ENCODE data around the gene NCOA1. TPM values are rescaled to one million over a fixed set of nuclear protein-coding genes. Genes with fewer than 3 reads are reported as not detected.
"Not testable (repeated sequence)": the region's sequence is repeated elsewhere in the genome, so short reads cannot be mapped to it uniquely, and the experiment has no call there.

The NCOA1 gene
- total RNA-seq, 1 experiment from 2014 or later = 2.4 TPM

DNA sequence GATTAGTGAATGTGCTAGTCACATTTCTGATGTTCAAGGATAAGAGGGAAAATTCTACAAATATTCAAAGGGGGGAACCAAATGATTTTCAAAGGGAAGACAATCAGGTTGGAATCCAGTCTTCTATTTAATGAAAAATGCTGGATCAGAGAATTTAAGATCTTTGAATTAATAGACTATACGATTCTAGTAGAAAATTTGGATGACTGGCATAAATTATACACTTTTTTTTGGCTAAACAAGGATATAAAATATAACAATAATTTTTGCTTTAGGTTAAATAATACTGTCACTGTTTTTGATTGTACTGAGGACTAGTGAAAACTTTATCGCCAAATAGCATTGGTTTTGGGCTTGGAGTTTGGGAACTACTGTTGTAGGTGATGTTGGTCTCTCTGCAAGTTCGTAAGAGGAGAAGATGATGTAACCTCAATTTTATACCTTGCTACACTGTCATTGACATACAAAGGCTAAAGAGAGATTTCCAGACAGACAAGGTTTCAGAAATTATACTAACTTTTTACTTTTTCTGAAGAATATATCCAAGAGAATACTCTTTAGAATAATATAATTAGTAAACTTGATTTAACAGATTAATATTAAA, 51.3 kb downstream of the NCOA1 start:
- H3K27me3 ChIP-seq = no peaks in the 10 kb centered on the region
- no peaks in the 10 kb centered on the region for H3K36me3 ChIP-seq
- no peak for DNase-seq
- H3K9me3 ChIP-seq = peaks cover 10% of the 10 kb centered on the region
- H3K4me3 ChIP-seq = no peak overlapping the region

DNA sequence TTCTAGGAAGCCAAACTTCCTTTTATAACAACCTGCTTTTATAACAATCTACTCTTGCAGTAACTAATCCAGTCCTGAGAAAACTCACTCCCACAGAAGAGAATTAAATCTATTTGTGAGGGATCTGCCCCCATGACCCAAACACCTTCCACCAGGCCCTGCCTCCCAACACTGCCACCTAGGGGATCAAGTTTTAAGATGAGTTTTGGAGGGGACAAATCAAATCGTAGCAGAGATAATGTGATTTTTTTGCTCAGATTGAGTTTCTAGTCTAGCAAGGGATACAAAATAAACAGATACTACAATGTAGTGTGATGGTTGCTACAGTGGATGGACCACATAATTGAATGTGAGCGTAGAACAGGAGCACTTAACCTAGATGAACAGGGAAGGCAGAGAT, 52.2 kb downstream of the NCOA1 start:
- Histone ChIP-seq H3K9me3 (peaks cover 10% of the 10 kb centered on the region), H3K4me3 (no peak overlapping the region), H3K27me3 (no peaks in the 10 kb centered on the region), H3K36me3 (no peaks in the 10 kb centered on the region)
- DNase-seq = no peak

DNA sequence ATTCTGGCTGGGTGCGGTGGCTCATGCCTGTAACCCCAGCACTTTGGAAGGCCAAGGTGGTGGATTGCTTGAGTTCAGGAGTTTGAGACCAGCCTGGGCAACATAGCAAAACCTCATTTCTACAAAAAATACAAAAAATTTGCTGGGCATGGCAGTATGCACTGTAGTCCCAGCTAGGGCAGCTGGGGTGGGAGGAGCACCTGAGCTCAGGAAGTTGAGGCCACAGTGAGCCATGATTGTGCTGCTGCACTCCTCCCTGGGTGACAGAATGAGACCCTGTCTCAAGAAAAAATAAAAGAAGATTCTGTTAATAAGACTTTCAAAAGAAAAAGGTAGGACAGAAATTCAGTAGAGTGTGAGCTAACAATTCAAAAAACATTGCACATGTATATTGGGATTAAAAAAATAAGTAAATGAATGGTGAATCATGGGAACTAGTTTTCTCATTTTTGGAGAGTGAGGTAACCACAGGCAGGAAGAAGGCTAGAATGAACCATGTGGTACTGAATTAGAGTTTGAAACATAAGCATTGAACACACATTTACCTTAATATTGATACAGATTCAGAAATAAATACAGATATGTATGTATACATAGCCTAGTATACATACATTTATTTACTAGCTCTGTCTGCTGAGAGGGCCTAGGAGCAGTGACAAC, 53.5 kb downstream of the NCOA1 start:
- Histone ChIP-seq H3K4me3 (no peak overlapping the region), H3K27me3 (no peaks in the 10 kb centered on the region), H3K9me3 (peaks cover 10% of the 10 kb centered on the region), H3K36me3 (no peaks in the 10 kb centered on the region)
- no peak for DNase-seq

DNA sequence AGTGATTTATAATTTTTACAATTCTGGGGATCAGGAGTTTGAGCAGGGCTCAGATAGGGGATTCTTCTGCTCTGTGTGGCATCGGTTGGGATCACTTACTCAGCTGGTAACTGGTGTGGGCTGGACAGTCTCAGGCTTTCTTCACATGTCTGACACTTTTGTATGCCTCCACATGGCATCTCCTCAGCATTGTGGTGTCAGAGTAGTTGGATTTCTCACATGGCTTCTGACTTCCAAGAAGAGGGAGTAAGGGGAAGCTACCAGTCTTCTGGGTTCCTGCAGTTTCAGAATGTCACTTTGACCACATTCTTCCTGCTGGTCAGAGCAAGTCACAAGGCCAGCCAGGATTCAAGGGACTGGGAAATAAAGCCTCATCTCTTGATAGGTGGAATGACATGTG, 55.6 kb downstream of the NCOA1 start:
- Histone ChIP-seq H3K27me3 (no peaks in the 10 kb centered on the region), H3K9me3 (peaks cover 10% of the 10 kb centered on the region), H3K4me3 (no peak overlapping the region), H3K36me3 (no peaks in the 10 kb centered on the region)
- DNase-seq = no peak

DNA sequence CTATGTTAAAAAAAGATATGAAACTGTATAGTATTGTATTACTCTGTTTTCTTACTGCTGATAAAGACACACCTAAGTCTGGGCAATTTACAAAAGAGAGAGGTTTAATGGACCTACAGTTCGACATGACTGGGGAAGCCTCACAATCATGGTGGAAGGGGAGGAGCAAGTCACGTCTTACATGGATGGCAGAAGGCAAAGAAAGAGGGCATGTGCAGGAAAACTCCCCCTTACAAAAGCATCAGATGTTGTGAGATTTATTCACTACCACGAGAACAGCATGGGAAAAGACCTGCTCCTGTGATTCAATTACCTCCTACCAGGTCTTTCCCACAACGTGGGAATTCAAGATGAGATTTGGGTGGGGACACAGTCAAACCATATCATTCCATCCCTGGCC, 57.0 kb downstream of the NCOA1 start:
- H3K36me3 ChIP-seq = no peaks in the 10 kb centered on the region
- H3K27me3 ChIP-seq = no peaks in the 10 kb centered on the region
- no peak overlapping the region for H3K4me3 ChIP-seq
- no peak for DNase-seq
- peaks cover 10% of the 10 kb centered on the region for H3K9me3 ChIP-seq

DNA sequence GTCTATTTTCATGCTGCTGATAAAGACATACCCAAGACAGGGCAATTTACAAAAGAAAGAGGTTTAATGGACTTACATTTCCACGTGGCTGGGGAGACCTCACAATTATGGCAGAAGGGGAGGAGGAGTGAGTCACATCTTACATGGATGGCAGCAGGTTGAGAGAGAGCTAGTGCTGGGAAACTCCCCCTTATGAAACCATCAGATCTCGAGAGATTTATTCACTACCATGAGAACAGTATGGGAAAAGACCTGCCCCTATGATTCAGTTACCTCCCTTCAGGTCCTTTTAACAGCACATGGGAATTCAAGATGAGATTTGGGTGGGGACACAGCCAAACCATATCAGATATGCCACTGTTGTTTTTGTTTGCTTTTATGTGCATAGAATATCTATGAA, 59.2 kb downstream of the NCOA1 start:
- not testable (repeated sequence) for H3K36me3 ChIP-seq, H3K9me3 ChIP-seq, H3K4me3 ChIP-seq, DNase-seq, H3K27me3 ChIP-seq

DNA sequence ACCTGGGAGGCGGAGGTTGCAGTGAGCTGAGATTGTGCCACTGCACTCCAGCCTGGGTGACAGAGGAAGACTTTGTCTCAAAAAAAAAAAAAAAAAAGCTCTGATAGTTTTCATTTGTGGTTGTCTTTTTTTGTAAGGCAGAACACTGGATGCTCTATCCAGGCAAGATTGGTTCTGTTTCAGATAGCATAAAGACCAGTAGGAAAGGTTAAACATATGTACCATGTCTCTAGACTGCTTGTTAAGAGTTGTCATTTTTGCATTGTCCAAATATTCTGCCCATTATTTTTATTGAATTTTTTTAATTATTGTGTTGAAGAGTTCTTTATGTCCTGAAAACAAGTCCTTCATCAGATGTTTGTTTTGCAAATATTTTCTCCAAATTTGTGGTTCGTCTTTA, 60.0 kb downstream of the NCOA1 start:
- no peak overlapping the region for H3K4me3 ChIP-seq
- no peak for DNase-seq
- no peaks in the 10 kb centered on the region for H3K9me3 ChIP-seq
- no peaks in the 10 kb centered on the region for H3K36me3 ChIP-seq
- no peaks in the 10 kb centered on the region for H3K27me3 ChIP-seq

DNA sequence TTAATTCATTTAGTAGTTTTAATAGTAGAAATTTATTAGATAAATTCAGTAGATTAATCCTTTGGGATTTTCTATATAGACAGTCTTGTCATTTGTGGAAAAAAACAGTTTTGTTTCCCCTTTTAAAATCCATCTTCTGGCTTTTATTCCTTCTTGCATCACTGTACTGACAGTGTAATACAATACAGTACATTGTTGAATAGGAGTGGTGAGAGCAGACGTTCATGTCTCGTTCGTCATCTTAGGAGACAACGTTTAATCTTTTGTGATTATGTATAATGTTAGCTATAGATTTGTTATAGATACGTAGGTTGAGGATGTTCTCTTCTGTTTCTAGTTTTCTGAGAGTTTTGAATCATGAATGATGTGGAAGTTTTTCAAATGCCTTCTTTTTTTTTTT, 61.8 kb downstream of the NCOA1 start:
- no peak overlapping the region for H3K4me3 ChIP-seq
- no peaks in the 10 kb centered on the region for H3K9me3 ChIP-seq
- H3K36me3 ChIP-seq = no peaks in the 10 kb centered on the region
- no peaks in the 10 kb centered on the region for H3K27me3 ChIP-seq
- DNase-seq = no peak

DNA sequence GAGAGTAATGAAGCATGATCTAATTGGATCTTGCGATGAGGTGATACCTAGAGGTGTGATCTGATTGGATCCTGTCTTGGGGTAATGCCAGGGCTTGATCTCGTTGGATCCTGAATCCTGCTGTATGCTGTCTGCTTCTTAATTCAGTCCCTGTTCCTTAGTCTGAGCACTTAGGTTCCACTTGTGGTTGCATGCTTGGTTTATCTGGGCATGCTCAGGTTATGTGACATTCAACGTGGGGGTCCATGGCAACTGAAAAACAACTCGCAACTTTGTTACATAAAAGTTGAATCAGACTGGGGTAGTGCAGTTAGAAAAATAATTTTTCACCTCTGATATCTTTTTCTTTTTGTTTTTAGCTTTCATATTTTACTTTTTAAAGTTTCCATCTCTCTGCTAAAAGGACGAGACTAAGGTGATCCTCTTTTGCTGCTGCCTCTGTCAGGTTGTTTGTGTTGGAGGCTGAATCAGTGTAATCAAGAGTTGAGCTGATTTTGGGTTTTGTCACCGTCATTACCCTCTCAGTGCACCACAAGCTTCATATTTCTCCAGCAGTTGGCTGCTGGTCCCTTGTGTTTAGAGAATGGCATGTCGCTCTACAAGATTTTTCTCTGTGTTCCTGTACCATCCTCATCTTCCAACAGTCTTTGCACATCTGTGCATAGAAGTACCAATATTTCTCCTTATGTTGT, 67.9 kb downstream of the NCOA1 start:
- Histone ChIP-seq H3K36me3 (no peaks in the 10 kb centered on the region), H3K9me3 (no peaks in the 10 kb centered on the region), H3K4me3 (no peak overlapping the region), H3K27me3 (no peaks in the 10 kb centered on the region)
- no peak for DNase-seq

DNA sequence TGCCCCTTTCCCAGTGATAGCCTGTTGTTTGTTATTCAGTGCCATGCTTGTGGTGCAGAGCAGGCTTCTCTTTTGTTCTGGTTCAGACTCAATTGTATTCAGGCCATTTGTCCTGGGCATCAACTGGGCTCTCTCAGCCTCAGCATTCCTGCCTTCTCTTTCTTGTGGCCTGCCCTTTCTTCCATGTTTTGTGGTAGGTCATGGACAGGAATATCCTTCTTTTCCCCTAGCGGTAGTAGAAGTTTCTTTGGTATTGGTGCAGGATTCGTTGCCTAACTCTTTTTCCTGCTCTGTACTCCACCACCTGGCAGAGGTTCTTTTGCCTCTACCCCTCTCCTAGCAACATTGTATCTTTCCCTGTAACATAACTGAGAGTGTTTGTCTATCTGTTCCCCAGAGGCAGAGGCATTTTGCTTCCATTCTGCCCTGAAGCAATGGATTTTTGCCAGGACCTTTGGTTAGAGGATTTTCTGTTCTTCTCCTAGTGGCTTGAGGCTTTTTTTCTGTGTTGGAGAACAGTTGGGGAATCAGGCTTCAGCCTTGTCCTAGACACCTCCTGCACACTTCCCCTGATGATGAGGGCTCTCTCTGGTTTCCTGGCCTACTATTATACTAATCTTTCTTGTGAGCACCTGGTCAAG, 68.5 kb downstream of the NCOA1 start:
- DNase-seq = no peak
- H3K9me3 ChIP-seq = no peaks in the 10 kb centered on the region
- no peaks in the 10 kb centered on the region for H3K27me3 ChIP-seq
- H3K4me3 ChIP-seq = no peak overlapping the region
- H3K36me3 ChIP-seq = no peaks in the 10 kb centered on the region

DNA sequence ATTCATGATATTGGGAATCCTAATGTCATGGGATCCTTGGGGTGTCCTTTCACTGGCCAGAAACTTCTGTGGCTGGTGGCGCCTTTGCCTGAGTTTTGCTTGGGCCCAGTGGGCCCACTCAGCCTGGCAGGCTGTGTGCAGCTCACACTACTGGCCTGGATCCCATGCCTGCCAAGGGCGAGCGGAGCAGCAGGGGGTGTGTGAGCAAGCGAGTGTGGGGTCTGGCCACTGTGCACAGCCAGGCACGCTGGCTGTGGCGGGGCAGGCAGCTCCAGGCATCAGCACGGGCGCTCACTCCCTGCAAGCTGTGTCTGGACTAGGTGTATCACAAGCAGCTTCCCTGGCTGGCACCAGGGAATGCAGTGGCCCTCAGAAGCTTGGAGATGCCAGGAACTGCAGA, 74.5 kb downstream of the NCOA1 start:
- no peaks in the 10 kb centered on the region for H3K27me3 ChIP-seq
- no peak overlapping the region for H3K4me3 ChIP-seq
- no peak for DNase-seq
- H3K36me3 ChIP-seq = no peaks in the 10 kb centered on the region
- no peaks in the 10 kb centered on the region for H3K9me3 ChIP-seq

DNA sequence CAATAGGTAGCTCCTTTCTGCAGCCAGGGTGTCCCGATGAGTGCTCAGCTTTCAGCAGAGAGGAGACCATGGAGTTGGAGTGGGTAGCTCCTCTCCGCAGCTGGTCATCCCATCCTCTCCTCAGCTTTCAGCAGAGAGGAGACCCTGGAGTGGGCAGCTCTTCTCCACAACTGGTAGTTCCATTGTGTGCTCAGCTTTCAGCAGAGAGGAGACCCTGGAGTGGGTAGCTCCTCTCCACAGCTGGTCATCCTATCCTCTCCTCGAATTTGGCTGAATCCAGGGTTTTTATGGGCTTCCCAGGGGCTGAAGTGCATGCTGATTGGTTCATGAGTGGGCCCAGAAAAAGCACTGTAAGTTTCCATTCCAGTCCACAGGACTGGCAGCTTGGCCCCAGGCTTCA, 75.2 kb downstream of the NCOA1 start:
- Histone ChIP-seq H3K9me3 (no peaks in the 10 kb centered on the region), H3K4me3 (no peak overlapping the region), H3K36me3 (no peaks in the 10 kb centered on the region), H3K27me3 (no peaks in the 10 kb centered on the region)
- no peak for DNase-seq

DNA sequence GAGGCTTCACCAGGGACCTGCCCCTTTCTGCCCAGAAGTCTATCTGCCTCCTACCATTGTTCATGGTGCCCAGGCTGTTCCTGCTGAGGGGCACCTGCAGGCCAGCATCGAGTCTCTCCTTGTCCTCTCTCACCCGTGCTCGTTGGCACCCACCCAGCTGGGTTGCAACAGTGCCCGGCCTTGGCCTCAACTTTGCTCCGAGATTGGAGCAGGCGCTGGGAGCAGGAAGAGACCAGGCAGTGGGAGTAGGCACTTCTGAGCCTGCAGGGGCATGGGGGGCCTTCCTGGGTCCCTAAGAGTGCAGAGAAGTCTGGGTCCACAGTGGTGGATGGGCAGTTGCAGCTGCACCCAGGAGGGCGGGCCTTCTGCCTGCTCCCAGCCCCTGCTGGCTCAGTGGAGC, 75.6 kb downstream of the NCOA1 start:
- Histone ChIP-seq H3K36me3 (no peaks in the 10 kb centered on the region), H3K9me3 (no peaks in the 10 kb centered on the region), H3K27me3 (no peaks in the 10 kb centered on the region), H3K4me3 (no peak overlapping the region)
- DNase-seq = no peak

DNA sequence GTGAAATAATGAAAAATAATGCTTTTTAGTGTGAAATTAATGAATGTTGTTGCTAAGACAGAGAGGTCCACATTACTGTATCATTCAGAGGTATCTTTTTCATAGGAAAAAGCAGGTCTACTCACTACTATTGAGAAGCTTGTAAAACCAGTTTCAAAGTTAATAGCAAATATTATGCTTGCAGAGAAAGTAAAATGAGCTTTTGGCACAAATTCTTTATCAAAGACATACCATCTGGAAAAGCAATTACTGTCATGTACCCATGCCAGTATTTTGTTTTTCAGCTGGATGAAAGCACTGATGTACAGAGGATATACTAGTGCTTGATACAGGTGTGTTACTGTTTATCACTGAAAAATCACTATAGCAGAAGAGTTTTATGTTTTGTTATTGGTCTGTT, 77.5 kb downstream of the NCOA1 start:
- no peak overlapping the region for H3K4me3 ChIP-seq
- DNase-seq = no peak

DNA sequence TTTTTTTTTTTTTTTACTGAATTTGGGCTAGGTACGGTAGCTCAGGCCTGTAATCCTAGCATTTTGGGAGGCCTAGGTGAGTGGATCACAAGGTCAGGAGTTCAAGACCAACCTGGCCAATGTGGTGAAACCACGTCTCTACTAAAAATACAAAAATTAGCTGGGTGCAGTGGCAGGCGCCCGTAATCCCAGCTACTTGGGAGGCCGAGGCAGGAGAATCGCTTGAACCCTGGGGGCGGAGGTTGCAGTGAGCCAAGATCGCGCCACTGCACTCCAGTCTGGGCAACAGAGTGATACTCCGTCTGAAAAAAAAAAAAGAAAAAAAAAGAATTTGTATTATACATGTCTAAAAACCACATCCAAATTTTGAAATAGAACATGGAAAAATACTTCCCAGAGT, 78.5 kb downstream of the NCOA1 start:
- not testable (repeated sequence) for H3K4me3 ChIP-seq, H3K27me3 ChIP-seq, H3K36me3 ChIP-seq, H3K9me3 ChIP-seq, DNase-seq

More for the DNA sequence above, 77.5 kb downstream of the NCOA1 start:
- H3K36me3 ChIP-seq = no peaks in the 10 kb centered on the region
- H3K9me3 ChIP-seq = no peaks in the 10 kb centered on the region
- H3K27me3 ChIP-seq = no peaks in the 10 kb centered on the region

DNA sequence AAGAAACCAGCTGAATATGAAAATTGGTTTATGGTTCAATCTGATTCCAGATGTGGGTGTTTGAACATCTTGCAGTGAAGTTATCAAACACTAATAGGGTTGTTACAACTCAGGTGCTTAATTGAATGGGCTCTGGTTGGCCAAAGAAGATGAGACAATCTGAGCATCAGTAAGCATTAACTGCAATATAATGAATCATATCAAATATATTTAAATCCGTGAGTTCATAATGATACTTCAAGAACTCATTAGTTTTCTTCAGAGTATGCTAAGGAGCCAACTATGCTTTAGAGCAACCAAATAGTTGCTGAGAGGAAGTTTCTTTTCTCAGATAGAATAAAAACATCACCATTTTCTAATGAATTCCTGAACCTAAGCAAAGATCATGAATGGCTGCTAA, 79.2 kb downstream of the NCOA1 start:
- DNase-seq = no peak
- Histone ChIP-seq H3K27me3 (no peaks in the 10 kb centered on the region), H3K9me3 (no peaks in the 10 kb centered on the region), H3K36me3 (no peaks in the 10 kb centered on the region), H3K4me3 (no peak overlapping the region)

DNA sequence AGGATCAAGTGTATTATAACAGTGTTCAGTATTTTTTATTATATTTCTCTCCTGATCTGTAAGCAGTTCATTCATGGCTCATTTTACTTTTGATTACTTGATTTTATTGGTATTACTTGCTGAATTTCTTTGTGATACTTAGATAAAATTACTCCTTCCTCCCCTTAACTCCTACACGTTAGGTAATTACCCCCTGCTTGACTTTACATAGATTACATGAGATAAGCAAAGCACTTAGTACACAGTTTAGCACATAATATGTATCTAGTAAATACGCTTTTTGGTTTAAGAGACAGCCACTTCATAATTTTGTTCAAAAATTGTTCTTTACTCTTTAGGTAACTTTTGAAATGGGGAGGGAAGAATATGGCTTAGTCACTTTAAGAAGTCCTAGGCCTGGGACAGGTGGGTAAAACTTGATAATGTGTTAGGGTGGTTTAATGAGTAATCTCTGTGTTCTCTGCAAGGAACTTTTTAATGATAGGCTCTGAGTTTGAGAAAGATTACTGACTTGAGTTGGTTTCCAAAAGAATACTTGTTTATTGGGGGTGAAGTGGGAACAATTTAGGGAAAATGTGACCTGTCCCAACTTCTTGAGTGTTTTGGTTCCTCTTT, 80.9 kb downstream of the NCOA1 start:
- Histone ChIP-seq H3K36me3 (no peaks in the 10 kb centered on the region), H3K27me3 (no peaks in the 10 kb centered on the region), H3K4me3 (no peak overlapping the region), H3K9me3 (no peaks in the 10 kb centered on the region)
- no peak for DNase-seq

Data from MG63 (cell line).